ENCODE measurements around the gene ATP5MG.
A peak's percentile ranks its signal among the peaks of the same experiment; 100 is the strongest.
"Not testable (repeated sequence)": the region's sequence is repeated elsewhere in the genome, so short reads cannot be mapped to it uniquely, and the experiment has no call there.

The ATP5MG gene, protein sequence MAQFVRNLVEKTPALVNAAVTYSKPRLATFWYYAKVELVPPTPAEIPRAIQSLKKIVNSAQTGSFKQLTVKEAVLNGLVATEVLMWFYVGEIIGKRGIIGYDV

DNA sequence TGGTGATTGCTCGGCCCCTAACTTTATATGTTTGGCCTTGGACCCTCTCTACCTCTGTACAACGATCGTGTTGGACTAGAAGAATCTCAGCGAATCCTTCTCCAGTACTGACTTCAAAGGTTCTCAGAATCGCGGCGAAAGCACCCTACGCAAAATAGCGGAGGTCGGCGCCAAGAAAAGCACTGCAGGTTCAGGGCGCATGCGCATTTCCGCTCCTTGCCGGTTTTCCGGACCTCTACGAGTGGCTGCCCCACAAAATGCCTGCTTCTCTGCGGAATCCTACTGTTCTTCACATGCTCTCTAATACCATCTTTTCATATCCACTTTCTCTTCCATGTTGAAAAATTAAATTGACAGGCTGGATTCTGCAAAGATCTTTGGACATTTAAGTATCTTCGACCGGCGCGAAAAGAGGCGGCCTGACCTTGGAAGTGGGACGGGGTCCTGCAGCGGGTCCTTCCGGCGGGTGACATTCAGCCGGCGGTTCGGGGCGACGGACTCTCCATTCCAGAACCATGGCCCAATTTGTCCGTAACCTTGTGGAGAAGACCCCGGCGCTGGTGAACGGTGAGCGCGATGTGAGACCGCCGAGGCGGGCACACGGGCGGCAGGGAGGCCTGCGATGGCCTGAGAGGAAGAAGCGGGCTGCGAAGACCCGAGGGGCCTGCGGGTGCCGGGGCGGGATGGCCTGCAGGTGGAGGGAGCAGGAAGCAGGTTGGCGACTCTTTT lies at the start of gene ATP5MG:
Gene ATP5MG, plus strand, starts transcription at position 456 of the 729 bp plus-strand sequence. Its CDS starts 60 bp downstream, at position 516.
- peak; percentile 91 for DNase-seq

DNA sequence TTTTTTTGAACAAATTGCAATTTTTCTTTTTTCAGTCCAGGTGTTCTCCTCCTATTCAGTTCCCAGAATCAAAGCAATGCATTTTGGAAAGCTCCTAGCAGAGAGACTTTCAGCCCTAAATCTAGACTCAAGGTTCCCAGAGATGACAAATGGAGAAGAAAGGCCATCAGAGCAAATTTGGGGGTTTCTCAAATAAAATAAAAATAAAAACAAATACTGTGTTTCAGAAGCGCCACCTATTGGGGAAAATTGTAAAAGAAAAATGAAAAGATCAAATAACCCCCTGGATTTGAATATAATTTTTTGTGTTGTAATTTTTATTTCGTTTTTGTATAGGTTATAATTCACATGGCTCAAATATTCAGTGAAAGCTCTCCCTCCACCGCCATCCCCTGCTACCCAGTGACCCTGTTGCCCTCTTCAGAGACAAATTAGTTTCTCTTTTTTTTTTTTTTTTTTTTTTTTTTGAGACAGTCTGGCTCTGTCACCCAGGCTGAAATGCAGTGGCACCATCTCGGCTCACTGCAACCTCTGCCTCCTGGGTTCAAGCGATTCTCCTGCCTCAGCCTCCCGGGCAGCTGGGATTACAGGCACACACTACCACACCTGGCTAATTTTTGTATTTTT lies 48.2 kb upstream of the ATP5MG start:
- DNase-seq: peak; percentile 6

DNA sequence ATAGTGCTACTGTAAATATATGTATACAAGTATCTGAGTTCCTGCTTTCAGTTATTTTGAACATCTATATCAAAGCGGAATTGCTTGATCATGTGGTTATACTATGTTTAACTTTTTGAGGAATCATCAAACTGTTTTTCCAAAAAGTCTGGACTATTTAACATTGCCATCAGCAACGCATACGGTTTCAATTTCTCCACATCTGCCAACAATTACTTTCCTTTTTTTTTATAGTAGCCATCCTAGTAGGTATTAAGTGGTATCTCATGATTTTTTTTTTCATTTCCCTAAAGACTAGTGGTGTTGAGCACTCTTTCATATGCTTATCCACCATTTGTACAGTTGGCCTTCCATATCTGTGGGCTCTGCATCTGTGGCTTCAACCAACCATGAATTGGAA lies 43.3 kb upstream of the ATP5MG start:
- no peak for DNase-seq

DNA sequence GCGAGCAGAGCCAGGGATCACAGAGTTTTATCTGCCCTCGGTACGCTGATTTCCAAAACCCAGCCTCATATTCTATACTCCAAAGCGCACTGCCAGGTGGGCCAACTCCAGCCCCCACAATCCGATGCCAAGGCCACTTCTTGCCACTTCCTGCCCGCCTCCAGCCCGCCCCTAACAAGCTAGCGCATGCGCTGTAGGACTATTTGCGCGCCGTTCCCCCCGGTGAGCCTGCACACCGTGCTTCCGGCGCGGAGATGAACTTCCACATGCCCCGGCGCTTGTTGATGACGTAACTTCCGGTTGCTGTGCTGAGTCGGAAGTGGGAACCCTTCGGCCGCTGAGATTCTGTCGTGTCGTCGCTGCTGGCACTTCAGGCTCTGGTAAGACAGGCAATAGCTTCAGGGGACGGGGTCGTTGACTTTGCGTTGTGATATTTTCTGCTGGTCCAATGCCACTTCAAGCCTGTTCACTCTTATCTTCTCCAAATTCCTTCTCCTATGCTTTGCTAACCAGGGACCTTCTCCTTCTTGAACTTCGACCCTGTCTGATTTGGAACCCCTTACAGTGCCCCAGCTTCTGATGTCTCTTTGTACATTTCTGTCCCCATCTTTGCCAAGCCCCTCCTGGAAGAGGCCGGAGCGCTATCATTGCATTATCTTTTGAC lies 42.0 kb upstream of the ATP5MG start, which contains the start of gene UBE4A:
Gene UBE4A, plus strand, starts transcription at position 306 of the 664 bp plus-strand sequence. CDS start 5,481 bp downstream, outside the sequence.
- peak; percentile 94 for DNase-seq

DNA sequence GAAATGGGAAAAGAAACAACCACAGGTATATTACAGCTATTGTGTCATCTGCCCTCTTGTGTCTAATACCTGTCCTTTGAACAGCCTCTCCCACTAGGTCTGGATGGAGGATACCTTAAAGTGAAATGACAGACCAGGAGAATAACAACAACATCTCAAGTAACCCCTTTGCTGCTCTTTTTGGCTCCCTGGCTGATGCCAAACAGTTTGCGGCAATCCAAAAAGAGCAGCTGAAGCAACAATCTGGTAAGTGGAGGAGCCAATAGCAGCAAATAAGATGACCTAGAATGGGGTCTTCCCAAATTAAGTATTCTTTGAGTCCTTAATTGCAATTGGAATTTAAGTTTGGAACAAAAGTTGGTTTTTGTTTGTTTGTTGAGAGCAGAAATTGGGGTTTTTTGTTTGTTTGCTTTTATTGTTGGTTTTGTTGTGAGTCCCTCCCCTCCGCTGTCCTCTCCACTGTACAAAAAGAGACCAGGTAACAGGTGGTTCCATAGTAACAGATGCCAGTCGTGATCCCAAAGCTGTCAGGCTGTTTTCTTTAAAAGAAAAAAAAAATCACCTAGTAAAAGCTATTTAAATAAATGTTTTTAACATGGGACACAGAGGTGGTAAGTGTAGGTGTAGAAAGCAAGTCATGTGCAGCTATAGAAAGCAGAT lies 36.3 kb upstream of the ATP5MG start:
- DNase-seq: no peak

DNA sequence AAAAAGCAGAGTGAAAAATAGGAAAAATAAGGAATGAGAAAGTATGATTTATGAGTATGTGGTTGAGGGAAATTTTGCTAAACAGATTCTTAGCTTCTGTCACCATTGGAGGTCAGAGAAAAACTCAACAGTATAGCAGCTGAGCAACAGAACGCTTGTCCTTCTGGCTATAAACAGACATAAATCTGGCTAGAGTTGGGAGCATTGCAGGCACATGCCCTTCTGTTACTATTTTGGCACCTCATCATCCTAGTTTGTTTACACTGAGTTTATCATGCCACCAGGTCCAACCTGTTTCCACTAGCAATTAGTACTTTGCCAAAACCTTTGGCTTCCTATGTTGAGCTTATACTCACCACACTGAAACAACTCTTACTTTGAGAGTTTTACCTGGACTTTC lies 35.1 kb upstream of the ATP5MG start:
- no peak for DNase-seq

DNA sequence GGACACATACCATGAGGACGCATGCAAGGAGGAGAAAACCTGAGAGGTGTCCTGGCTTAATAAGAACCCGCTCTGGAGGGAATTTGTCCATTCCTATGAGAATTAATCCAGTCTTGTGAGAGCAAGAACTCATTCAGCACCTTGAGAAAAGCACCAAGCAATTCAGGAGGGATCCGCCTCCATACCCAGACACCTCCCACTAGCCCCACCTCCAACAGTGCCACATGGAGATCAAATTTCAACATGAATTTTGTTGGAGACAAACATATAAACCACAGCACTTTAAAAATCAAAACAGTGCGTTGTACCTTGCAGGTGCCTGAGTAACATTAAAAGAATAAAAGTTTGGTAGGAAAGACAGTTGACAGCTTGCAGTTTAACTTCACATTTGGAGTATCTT lies 30.6 kb upstream of the ATP5MG start:
- DNase-seq: no peak

DNA sequence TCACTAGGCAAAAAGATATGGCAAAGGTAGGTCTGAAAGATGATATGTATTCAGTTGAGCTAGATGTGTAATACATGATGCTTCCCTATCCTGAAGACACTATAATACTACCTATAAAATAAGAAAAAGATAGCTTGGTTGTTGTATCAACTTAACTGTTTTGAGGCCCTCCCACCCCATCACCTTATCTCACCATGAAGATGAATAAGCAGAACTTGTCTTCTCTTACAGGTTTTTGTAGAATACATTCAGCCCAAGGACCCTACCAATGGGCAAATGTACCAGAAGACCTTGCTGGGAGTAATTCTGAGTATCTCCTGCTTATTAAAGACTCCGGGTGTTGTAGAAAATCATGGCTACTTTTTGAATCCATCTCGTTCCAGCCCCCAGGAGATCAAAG lies 28.1 kb upstream of the ATP5MG start:
- no peak for DNase-seq

DNA sequence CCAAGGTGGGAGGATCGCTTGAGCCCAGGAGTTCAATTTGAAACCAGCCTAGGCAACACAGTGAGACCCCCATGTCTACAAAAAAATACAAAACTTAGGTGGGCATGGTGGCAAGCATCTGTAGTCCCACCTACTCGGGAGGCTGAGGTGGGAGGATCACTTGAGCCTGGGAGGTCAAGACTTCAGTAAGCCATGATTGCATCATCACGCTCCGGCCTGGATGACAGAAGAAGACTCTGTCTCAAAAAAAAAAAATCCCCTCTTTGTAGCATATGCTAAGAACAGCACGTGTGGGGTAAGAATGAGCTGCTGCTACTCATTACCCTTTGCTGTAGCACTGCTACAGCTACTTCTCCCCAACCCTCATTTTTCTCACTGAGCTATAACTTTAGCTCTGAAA lies 27.5 kb upstream of the ATP5MG start:
- DNase-seq: no peak

DNA sequence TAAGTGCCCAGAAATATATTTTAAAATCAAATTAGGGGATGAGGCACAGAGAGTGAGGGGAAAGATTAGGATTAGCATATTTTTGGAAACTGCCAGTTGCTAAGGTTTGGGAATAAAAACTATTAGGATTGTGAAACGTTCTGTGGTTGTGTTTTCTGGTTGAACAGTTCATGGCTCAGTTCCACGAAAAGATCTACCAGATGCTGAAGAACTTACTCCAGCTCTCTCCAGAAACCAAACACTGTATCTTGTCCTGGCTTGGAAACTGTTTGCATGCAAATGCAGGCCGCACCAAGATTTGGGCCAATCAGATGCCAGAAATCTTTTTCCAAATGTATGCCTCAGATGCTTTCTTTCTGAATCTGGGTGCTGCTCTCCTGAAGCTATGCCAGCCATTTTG lies 26.7 kb upstream of the ATP5MG start:
- DNase-seq: no peak

DNA sequence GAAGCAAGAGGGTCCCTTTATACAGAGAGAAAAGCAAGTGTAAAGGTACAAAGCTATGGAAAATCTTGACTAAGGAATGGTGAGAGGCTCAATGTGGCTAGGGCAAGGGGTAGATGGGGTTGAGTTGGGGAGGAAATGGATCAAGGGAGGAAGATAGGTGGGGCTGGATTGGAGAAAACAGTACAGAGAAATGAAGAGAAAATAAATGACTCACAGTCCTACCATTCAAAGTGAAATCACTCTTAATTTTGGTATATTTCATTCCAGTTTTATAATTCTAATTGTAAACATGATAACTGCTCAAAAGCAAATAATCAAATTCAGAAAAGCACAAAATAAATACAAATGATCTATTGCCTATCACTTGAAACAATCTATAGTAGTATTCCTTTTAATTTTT lies 25.4 kb upstream of the ATP5MG start:
- no peak for DNase-seq

DNA sequence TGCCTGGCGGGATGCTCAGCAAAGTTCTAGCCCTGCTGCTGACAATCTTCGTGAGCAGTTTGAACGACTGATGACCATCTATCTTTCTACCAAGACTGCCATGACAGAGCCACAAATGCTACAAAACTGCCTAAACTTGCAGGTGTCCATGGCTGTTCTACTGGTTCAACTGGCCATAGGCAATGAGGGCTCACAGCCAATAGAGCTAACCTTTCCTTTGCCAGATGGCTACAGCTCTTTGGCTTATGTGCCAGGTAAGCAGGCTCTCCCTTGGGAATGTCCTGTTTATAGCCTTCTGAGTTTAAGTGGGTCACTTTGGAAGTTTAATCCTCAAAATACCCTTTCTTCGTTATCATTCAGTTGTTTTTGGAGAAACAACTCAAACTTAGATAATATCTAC lies 21.9 kb upstream of the ATP5MG start:
- no peak for DNase-seq

DNA sequence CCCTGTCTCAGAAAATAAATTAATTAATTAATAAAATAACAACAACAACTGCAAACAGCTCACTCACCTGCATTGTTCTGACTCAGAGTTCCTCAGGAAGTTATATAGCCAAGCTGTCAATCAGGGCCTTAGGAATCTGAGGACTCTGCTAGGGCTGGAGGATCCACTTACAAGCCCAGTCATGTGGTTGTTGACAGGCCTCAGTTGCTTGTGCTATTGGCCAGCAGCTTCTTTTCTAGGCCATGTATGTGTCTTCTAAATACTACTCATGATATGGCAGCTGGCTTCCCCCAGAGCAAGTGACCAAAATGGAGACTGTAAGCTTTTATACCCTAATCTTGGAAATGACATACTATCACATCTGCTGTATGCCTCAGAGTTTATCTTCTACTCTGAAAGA lies 20.8 kb upstream of the ATP5MG start:
- DNase-seq: no peak

DNA sequence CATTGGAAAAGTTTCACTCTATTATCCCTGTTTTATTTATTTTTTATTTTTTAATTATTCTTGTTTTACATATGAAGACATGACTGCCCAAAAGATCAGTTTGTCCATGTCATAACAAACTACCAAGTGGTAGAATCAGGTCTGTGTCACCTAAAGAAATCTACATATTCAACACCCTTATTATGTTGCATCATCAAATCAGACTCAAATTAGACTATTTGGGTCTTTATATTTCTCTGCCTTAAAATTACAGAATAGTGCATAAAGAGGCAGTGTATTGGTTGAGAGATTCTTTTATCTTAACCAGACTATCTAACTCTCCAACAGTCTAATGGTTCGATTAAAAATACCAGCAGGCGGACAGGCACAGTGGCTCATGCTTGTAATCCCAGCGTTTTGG lies 18.5 kb upstream of the ATP5MG start:
- DNase-seq: no peak

DNA sequence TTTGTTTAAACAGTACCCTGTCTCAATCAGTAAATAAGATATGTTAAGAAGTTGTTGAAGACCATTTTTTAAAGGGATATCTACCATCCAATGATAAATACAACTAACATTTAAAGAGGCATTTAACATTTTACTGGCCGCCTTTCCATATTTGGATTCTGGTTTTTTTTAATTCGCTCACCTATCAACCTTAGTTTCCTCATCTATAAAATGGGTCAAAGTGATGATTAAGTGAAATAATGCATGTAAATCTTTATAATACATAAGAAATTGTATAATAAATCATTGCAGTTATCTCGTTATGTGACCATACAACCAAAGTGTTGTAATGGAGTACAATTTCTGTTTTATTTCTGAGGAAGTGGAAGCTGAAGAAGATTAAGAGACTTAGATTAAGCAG lies 17.7 kb upstream of the ATP5MG start:
- no peak for DNase-seq

DNA sequence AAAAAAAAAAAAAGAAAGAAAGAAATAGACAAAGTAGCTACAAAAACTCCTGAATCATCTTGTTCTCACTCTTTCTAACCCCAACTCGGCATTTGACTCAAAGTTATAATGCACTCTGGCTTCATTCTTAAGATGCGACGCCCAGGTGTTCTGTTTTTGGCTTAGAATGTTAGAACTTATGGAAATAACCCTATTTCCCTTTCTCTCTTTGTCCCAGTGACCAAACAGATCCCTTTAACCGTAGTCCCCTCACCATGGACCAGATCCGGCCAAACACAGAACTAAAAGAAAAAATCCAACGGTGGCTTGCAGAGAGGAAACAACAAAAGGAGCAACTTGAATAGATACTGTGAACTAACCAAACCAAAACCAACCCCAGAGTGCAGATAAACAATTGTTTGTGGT lies 5.3 kb upstream of the ATP5MG start:
- no peak for DNase-seq

DNA sequence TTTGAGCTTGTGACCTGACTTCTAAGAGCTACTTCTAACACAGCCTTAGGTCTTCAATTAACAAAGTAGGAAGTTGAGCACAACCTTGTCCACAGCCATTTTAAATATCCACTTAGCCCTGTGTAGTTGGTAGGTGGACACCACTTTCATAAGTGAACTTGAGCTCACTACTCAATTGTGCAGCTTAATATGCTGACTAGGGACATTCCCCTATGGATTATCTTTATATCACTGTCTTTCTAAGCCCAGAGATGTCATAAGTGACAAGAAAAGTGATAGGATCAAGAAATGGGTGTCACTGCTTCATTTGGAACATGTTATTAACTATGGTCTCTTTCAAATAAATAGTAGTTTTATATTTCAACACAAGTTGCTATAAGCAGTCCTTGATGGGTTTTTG lies 4.0 kb upstream of the ATP5MG start:
- DNase-seq: no peak

DNA sequence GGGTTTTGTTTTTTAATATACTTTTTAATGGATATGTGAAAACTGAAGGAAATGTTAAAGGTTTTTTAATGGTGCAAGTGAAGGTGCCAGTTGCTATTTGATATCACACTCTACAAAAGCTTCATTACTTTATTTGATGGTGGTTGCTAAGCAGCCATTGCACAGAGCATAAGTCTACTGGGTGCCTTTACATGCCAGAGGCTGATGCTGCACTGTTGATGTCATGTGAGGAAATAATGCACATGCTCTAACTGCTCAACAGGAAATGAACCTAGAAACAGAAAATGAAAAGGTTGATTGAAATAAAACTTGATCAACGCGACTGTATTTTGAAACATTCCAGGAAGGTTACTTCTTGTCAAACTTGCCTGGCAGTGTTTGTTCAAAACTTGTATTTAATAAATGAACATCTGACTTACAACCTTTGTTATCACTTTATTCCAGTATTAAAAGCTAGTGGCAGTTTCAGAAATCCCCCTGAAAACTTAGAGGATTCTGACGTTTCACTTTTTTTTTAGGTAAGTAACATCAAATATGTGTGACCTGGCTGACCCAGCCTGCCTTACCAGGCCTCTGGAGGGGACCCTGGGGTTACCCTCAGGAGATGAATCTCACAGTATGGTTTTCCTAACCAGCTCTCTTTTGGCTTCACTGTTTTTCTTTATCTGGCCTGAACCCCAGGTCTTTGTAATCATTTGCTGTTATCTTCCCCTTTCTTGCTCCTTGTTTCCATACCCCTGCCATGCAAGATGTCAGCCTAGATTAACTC lies 2.4 kb upstream of the ATP5MG start:
- DNase-seq: no peak

DNA sequence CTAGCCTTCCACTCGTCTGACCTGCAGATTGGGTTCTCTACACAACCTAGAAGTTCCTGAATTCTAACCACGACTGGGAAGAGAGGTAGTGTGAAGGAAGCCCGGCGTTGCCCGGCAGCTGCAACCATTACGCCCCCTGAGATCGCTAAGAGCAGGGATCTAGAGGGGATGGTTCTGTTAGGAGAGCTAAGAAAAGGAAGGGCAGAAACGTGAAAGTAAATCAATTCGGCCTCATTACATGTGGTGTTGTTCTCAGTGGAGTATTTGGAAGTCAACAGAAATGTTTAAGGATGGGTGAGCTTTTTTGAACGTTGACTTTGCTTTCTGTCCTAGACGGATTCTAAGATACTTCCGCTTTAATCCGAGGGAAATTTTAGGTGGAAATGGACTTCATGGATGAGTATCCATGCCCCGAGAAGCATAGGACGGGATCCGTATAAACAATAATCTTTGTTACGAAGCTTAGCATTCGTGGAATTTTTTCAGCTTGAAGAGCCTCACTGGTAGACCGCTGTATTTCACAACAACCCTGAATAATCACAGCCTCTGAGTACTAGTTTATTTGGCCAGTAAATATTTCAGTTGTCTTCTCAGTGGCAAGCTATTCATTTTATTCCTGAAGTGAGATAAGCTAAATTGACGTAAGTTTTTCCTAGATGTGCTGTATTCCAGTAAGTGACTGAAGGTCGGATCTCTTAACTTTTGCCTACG lies 629 bp downstream of the ATP5MG start:
- no peak for DNase-seq

DNA sequence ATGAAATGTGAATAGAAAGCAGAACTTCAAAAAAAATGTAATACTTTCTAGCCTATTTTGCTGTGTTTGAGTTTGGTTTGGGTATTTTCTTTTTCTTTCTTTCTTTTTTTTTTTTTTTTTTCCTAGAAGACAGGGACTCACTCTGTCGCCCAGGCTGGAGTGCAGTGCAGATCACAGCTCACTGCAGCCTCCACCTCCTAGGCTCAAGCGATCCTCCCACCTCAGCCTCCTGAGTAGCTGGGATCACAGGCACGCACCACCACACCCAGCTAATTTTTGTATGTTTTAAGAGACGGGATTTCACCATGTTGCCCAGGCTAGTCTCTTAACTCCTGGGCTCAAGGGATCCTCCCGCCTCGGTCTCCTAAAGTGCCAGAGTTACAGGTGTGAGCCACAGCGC lies 1.2 kb downstream of the ATP5MG start:
- DNase-seq: not testable (repeated sequence)

DNA sequence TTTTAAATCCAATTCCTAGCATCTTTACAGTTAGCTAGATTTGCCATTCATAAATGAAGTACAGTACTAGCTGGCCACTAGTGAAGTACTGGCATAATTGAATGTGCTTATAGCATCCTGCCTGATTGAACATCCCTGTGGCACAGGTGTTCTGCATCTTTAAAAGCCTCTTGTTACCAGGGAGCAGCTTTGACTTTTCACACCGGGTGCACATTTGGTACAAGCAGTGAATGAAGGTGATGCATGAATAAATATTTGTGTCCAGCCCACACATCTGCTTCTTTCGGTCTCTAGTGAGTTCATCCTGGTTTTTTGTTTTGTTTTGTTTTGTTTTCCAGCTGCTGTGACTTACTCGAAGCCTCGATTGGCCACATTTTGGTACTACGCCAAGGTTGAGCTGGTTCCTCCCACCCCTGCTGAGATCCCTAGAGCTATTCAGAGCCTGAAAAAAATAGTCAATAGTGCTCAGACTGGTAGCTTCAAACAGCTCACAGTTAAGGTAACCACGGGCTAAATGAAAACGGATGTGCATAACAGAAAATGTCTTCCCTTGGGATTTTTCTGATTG lies 5.3 kb downstream of the ATP5MG start:
- peak; percentile 5 for DNase-seq
